SU-DHL-6 (cell line): ENCODE measurements around the gene ADAM8.

ENCODE experiments used
- H2AFZ ChIP-seq: fragments of 200-600 bp; sonication (generic); 2 replicates; pipeline ENCODE4 v1.6.1; 2014; ENCODE audit warnings: low read depth, mild to moderate bottlenecking, moderate library complexity, mixed read lengths, antibody characterized with exemption, low read length; ENCODE audit not compliant: severe bottlenecking
- H3F3A ChIP-seq: fragments of 200-600 bp; shearing (Covaris generic); 2 replicates; pipeline ENCODE4 v1.6.0; 2016; ENCODE audit warnings: antibody characterized with exemption, mild to moderate bottlenecking; ENCODE audit not compliant: insufficient read depth
- H3K27ac ChIP-seq: fragments of 200-600 bp; sonication (generic); 2 replicates; pipeline ENCODE4 v1.5.1; 2016; ENCODE audit warnings: low read depth, mild to moderate bottlenecking, low read length, moderate library complexity, mixed read lengths
- H3K27me3 ChIP-seq: fragments of 200-600 bp; sonication (generic), shearing (Covaris generic); 2 replicates; pipeline ENCODE4 v1.6.0; 2014; ENCODE audit warnings: mild to moderate bottlenecking, low read length
- H3K36me3 ChIP-seq: fragments of 200-600 bp; sonication (generic); 2 replicates; pipeline ENCODE4 v1.6.1; 2014; ENCODE audit warnings: mild to moderate bottlenecking, low read length, mixed read lengths
- H3K4me2 ChIP-seq: fragments of 300-600, 200-600 bp; shearing (Covaris generic), sonication (generic); 2 replicates; pipeline ENCODE4 v1.6.0; 2014; ENCODE audit warnings: low read length, low read depth, mild to moderate bottlenecking; ENCODE audit not compliant: poor library complexity, severe bottlenecking
- H3K4me3 ChIP-seq: fragments of 200-600 bp; sonication (generic); 2 replicates; pipeline ENCODE4 v1.5.1; 2014; ENCODE audit warnings: antibody characterized with exemption, low read length, mild to moderate bottlenecking, mixed read lengths; ENCODE audit not compliant: insufficient read depth, poor library complexity, severe bottlenecking
- H3K79me2 ChIP-seq: fragments of 200-600 bp; sonication (generic); 2 replicates; pipeline ENCODE4 v1.6.1; 2014; ENCODE audit warnings: mild to moderate bottlenecking, low read length, moderate library complexity; ENCODE audit not compliant: insufficient read depth
- H3K9ac ChIP-seq: fragments of 200-600 bp; sonication (generic); 2 replicates; pipeline ENCODE4 v1.7.0; 2014; ENCODE audit warnings: mild to moderate bottlenecking, low read length
- H3K9me2 ChIP-seq: fragments of 200-600 bp; sonication (generic); replicated peaks from 2 replicates; pipeline ENCODE4 v1.6.1; 2014; ENCODE audit warnings: low read length; ENCODE audit not compliant: insufficient read depth
- H3K9me3 ChIP-seq: fragments of 200-600 bp; sonication (generic); 2 replicates; pipeline ENCODE4 v1.6.1; 2014; ENCODE audit warnings: low read length, mixed read lengths; ENCODE audit not compliant: insufficient read depth
- H4K20me1 ChIP-seq: fragments of 200-600 bp; sonication (generic); 2 replicates; pipeline ENCODE4 v1.6.1; 2014; ENCODE audit warnings: low read depth, mild to moderate bottlenecking, antibody characterized with exemption, low read length, moderate library complexity, mixed read lengths
- EZH2phosphoT487 ChIP-seq: fragments of 200-600 bp; sonication (generic), shearing (Covaris generic); conservative IDR thresholded peaks from 2 replicates; pipeline ENCODE4 v1.6.1; 2018; ENCODE audit warnings: mild to moderate bottlenecking, antibody characterized with exemption, low read length, moderate library complexity, mixed read lengths
- TF ChIP-seq, protein P1 (sequence below): fragments of 200-600 bp; sonication (generic); IDR thresholded peaks from one replicate; pipeline ENCODE4 v1.5.1; 2017; ENCODE audit warnings: antibody characterized with exemption, mild to moderate bottlenecking, low read length, moderate library complexity; ENCODE audit not compliant: insufficient read depth, poor library complexity, severe bottlenecking

The ADAM8 gene

DNA sequence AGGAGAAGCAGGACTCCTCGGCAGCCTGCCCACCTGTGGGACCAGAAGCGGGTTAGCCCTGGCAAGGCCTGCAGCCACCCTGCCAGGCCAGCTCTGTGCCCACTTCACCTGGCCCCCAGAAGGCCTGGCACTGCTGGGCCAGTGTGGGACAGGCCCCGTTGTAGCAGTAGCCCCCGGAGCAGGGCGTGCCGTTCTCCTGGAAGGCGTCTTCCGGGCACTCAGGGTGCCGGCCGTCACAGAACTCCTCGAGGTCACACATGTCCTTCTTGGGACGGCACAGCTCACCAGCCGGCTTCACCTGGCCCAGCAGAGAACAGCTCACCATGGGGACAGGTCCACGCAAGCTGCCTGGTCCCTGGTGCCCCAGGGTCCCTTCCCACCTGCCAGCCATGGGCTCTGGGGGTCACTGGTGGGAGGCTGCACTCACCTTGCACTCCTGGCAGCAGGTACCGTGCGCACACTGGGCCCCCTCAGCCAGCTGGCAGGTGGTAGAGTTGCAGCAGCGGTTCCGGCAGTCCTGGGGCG is 5.8 kb downstream of the ADAM8 start:
- Histone ChIP-seq H3K9ac (no peak overlapping the region), H3K9me2 (no peaks in the 10 kb centered on the region), H3K9me3 (no peaks in the 10 kb centered on the region), H3K4me3 (no peak overlapping the region), H3K36me3 (no peaks in the 10 kb centered on the region), H3K27ac (no peak overlapping the region), H3K79me2 (no peaks in the 10 kb centered on the region), H3K27me3 (no peaks in the 10 kb centered on the region), H4K20me1 (no peaks in the 10 kb centered on the region), H3K4me2 (no peak overlapping the region), H3F3A (no peaks in the 10 kb centered on the region), H2AFZ (no peak overlapping the region)
- no peak for TF ChIP-seq EZH2phosphoT487
- TF ChIP-seq, protein P1, sequence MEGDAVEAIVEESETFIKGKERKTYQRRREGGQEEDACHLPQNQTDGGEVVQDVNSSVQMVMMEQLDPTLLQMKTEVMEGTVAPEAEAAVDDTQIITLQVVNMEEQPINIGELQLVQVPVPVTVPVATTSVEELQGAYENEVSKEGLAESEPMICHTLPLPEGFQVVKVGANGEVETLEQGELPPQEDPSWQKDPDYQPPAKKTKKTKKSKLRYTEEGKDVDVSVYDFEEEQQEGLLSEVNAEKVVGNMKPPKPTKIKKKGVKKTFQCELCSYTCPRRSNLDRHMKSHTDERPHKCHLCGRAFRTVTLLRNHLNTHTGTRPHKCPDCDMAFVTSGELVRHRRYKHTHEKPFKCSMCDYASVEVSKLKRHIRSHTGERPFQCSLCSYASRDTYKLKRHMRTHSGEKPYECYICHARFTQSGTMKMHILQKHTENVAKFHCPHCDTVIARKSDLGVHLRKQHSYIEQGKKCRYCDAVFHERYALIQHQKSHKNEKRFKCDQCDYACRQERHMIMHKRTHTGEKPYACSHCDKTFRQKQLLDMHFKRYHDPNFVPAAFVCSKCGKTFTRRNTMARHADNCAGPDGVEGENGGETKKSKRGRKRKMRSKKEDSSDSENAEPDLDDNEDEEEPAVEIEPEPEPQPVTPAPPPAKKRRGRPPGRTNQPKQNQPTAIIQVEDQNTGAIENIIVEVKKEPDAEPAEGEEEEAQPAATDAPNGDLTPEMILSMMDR: no peak

DNA sequence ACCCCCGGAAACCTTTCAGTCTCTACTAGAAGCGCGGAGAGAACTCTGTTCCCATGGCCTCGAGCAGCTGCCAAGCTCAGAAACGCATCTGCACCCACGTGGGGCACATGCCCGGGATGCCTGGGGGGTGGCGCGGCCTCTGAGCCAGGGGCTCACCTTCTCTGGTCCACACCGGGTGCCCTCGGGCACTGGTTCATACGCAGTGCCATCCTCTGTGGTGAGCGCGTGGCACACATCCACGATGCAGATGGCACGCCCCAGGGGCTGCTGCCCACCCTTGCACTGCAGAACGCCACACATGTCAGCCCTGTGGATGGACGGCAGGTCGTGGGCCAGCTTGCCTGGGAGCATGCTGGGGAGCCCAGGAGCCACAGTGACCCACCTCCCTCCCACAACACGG is 6.5 kb downstream of the ADAM8 start:
- H3K79me2 ChIP-seq: no peaks in the 10 kb centered on the region
- TF ChIP-seq EZH2phosphoT487: no peak
- TF ChIP-seq, protein P1: no peak
- H4K20me1 ChIP-seq: no peaks in the 10 kb centered on the region
- no peaks in the 10 kb centered on the region for H3K9me2 ChIP-seq
- H3K27ac ChIP-seq: no peak overlapping the region
- H3K9me3 ChIP-seq: no peaks in the 10 kb centered on the region
- H3F3A ChIP-seq: no peaks in the 10 kb centered on the region
- no peak overlapping the region for H3K4me2 ChIP-seq
- H3K4me3 ChIP-seq: no peak overlapping the region
- H3K27me3 ChIP-seq: no peaks in the 10 kb centered on the region
- no peak overlapping the region for H3K9ac ChIP-seq
- no peak overlapping the region for H2AFZ ChIP-seq
- H3K36me3 ChIP-seq: no peaks in the 10 kb centered on the region

DNA sequence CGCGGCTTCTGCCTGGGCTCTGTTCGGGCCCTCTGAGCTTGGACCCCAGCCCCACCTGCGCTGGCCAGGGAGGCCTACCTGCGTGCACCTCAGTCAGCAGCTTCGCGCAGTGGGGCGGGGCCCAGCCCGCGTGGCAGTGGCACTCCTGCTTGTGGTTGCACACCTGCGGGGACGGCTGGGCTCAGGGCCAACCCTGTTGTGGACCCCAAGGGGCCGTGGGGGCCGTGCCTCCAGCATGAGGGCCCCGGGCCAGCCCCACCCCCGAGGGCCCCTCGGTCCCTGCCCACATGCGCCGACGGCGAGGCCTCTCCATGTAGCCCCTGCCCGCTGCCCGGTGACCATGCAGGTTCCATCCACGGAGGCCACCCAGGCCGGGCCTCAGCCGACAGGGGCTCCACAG is 7.3 kb downstream of the ADAM8 start:
- H3K36me3 ChIP-seq: no peaks in the 10 kb centered on the region
- H2AFZ ChIP-seq: no peak overlapping the region
- no peak overlapping the region for H3K4me2 ChIP-seq
- H3K9me2 ChIP-seq: no peaks in the 10 kb centered on the region
- H3K79me2 ChIP-seq: no peaks in the 10 kb centered on the region
- TF ChIP-seq, protein P1: no peak
- no peak for TF ChIP-seq EZH2phosphoT487
- H3K4me3 ChIP-seq: no peak overlapping the region
- H3F3A ChIP-seq: no peaks in the 10 kb centered on the region
- H3K9me3 ChIP-seq: no peaks in the 10 kb centered on the region
- H3K27ac ChIP-seq: no peak overlapping the region
- no peaks in the 10 kb centered on the region for H4K20me1 ChIP-seq
- H3K9ac ChIP-seq: no peak overlapping the region
- H3K27me3 ChIP-seq: no peaks in the 10 kb centered on the region
